Measurements from ENCODE around the gene RHBDD3.

RHBDD3 gene

GRCh38 chr22:29306175-29306834 lies 38.5 kb upstream of the RHBDD3 start, which contains the start of gene GAS2L1:
Gene GAS2L1 (plus strand): TSS chr22:29306650. CDS start chr22:29308106, 1,456 bp downstream.
- DNase-seq = peak; percentile 94

- DNase-seq = no peak
Measured at GRCh38 chr22:29305836-29306174, 38.0 kb upstream of the RHBDD3 start.

- DNase-seq = no peak
Measured at GRCh38 chr22:29302681-29303465, 35.1 kb upstream of the RHBDD3 start.

GRCh38 chr22:29302402-29302680 lies 34.6 kb upstream of the RHBDD3 start:
- DNase-seq = no peak

GRCh38 chr22:29301716-29302401 lies 34.1 kb upstream of the RHBDD3 start:
- DNase-seq = no peak

DNA sequence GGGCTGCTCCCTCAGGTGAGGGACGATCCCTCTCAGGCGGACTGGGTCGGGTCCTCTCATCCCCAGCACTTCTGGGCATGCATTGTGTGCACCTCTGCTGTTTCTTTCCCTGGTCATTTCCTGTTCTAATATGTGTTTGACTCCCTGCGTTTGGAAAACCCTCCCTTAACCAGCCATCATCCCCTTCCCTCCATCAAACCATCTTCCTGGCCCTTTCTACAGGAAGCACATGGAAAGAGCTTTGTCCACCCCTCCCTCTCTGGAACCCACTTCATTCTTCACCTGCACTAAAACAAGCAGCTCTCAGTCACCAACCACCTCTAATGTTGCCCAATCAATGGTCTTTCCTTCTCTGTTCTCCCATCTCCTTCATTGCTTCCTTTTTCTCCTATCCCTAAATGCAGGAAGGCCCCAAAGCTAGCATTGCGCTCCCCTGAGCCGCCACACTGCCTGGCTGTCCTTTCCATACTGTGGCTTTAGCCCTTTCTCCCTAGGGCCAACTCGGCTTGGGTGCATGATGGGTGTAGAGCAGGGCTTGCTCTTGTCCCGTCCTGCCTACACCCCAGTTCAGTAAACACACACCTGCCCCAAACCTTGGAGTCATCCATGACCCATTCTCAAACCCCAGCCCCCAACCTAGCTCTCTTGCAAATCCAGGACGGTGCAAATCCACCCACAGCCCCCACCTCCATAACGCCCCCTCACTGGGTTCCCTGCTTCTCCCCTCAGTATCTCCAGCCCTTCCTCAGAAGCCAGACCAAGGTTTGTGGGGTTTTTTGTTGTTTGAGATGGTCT lies 33.2 kb upstream of the RHBDD3 start:
- no peak for DNase-seq

GRCh38 chr22:29300467-29300806 lies 32.7 kb upstream of the RHBDD3 start:
- DNase-seq = no peak

GRCh38 chr22:29299136-29299900 lies 31.5 kb upstream of the RHBDD3 start:
- DNase-seq = no peak

- DNase-seq = no peak
Measured at GRCh38 chr22:29298641-29299040, 30.9 kb upstream of the RHBDD3 start.

- no peak for DNase-seq
Measured at GRCh38 chr22:29292379-29292778, 24.6 kb upstream of the RHBDD3 start.

DNA sequence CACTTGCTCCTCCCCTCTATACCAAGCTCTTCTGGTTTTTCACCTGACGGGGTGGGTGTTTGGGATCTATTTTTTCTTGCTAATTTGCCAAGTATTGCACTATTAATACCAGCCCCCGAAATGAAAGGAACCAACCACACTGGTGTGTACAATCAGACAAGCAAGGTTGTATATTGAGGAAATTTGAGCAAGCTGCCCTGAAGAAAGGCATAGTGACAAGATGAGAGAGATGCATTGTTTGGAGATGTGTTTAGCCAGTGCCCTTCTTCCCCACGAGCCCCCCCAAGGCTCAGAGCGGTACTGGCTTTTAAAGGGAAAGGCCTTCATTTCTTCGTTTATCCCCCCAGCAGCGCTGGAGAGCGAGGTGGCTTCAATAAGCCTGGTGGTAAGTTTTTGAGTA lies 23.4 kb upstream of the RHBDD3 start:
- no peak for DNase-seq

DNA sequence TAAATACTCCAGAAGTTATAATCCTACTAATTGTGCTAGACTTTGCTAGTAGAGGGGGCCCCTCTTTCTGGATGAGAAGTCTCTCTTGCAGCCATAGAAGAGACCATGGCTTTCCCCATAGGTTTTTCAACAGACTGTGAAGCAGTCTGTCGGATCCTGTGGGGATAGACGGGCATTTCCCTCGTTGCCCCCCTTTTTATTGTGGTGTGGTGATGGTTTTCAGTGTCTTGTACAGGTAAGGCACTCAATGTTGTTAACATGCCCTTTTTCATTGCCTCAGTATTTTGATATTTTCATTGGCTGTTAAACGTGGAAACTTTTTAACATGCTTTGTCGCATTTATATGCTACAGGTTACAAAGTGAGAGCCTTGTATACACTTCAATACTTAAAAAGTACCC lies 22.3 kb upstream of the RHBDD3 start:
- DNase-seq = no peak

GRCh38 chr22:29288837-29289236 lies 21.1 kb upstream of the RHBDD3 start:
- DNase-seq = no peak

DNA sequence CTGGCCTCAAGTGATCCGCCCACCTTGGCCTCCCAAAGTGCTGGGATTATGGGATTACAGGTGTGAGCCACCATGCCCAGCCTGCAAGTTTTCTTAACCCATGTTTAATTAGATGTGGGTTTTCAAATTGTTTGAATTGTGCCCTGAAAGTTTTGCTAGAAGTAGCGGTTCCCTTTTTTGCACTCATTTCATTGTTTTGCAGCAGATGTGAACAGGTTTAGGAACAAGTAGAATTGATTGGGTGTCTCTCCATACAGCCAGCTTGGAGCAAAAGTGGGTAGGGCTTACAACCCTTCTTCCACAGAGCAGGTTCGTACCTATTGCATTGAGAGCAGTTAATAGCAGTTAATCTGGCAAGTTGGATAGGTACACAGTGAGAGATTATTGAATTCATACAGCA lies 16.4 kb upstream of the RHBDD3 start:
- no peak for DNase-seq

DNA sequence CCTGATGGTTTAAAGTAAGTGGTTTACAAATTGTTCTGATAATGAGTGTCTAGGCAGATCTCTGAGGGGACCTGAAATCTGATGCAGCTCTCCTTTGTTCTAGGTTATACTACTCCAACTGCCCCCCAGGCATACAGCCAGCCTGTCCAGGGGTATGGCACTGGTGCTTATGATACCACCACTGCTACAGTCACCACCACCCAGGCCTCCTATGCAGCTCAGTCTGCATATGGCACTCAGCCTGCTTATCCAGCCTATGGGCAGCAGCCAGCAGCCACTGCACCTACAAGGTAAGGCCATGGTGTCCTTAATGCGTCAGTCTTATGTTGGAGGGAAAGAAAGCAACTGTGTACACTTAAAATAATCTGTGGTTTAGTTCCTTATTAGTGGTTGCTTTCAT lies 10.1 kb upstream of the RHBDD3 start:
- DNase-seq = no peak

- no peak for DNase-seq
Measured at GRCh38 chr22:29275819-29276565, 8.2 kb upstream of the RHBDD3 start.

DNA sequence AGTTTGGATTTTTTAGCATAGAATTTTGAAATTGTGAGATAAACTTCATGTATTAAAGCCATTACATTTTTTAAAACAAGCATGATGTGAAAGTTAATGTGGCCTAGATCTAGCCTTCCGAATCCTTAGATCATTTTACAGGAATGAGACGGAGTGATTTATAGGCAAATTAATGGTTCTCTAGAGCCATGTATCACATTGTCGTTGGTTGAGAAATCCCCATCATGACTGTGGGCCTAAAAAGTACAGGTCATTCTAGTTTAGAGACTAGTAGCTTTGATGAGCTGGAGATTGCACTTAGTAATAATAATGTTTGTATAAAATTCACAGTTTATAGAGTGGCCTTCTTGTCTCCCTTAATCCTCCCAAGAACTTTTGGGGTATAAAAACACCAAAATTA lies 7.4 kb upstream of the RHBDD3 start:
- DNase-seq = no peak

DNA sequence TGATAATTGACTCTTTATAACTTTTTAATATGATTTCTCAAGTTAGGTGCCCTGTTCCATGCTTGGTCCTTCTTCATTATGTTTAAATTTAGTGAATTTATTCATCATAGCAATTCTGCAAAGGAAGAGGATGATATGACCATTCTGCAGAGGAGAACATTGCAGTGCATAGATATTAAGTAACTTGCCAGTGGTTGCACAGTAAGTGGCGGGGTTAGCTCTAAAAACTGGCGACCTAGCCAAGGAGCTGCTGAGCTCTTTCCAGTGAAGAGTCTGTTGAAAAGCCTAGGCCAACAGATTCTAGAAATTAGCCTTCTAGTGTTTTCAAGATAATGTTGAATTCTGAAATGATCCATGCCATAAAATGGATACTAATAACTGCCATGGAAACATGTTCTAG lies 4.8 kb upstream of the RHBDD3 start:
- no peak for DNase-seq

DNA sequence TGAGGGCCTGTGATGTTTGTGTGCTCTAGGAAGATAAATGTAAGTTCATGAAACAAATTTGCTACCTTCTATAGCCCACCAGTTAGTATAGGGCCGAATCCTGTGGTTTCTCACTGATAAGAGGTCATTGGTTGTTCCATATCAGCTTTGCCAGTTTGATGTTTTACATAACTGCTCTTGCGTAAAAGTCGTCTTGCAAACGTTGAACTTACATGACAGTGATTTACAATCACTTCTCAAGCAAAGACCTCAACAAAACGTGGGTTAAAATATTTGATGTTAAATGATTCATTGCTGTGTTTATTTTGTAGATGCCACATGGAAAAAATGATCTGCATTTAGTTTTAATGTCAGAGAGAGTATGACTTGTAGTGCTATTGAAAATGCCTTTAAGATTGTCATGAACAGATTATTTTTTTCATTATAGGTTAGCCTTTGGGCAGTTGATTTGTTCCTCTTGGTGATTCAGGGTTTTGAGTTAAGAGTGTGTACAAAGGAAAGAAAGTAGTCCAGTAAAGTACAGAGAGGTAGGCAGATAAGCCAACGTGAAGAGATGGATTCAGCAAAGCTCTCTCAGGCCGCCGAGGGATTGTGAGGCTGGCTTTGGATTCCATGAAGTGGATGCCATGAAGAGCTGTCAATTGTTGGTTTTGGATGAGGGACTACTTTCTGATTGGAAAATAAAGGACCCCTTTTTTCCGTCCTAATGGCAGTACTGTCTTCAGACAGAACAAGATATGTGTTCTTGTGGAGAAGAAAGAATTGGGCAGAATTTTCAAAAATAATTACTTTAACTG lies 2.9 kb upstream of the RHBDD3 start:
- no peak for DNase-seq

DNA sequence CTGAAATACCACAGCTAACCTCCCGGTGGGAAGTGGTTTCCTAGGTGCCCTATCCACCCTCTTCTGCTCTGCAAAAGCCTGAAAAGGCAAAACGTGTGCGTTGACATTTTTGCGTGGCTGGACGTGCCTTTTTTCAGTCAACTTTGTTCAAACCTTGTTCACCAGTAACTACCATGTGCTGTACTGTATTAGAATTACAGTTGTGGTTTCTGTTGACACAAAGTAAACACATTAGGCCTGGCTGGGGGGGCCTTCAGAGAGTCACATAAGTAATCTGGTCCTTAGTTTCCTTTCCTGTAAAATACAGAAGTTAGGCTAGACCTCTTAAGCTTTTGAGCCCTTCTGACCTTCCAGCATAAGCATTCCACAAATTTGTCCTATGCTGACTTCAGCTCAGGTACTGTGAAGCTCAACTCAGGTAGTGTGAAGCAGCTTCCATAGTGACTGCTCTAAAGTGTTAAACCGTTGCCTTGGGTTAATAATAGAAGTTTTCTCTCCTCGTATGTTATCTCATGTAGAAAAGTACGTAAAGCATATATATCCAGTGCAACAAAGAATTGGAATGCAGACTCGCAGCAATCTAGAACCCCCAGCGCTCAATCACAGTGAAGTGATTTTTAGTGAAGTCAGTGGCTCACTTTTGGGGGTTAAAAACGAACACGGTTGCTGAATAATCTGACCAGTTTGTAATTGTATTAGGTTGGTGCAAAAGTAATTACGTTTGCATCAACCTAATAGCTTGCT lies 2.1 kb upstream of the RHBDD3 start:
- no peak for DNase-seq

DNA sequence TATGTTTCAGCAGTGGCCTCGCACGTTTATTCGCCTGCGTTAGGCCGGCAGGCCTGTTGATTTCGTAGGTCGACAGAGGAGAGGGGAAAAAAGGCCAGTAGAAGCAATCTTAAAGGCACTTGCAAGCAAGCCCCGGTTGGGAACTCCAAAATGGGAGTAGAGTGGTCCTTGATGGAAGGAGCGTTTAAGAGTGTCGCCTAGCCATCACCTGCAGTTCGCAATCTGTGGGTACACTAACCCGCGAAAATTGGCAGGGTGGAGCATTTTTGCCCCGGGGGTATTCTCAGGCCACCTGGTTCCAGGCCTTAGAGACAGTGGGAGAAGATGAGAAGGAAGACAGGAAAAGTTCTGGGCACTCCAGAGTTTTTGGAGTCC lies 1.4 kb upstream of the RHBDD3 start:
- no peak for DNase-seq

Data from 8988T (cell line).